Activated CD4-positive, CD25-positive, alpha-beta regulatory T cell treated with anti-CD3 and anti-CD28 coated beads, Interleukin-2, amount 50 U/mL, for 72 hours (primary cell): ENCODE results near the gene SND1.
"Not testable (repeated sequence)": the region's sequence is repeated elsewhere in the genome, so short reads cannot be mapped to it uniquely, and the experiment has no call there.

ENCODE experiments used
- DNase-seq: peaks from one replicate; pipeline ENCODE4 v3.0.0; 2021

Gene SND1

GRCh38 chr7:127809261-127809702 lies 157.3 kb downstream of the SND1 start:
- no peak for DNase-seq

GRCh38 chr7:127810113-127810512 lies 158.1 kb downstream of the SND1 start:
- DNase-seq: no peak

- DNase-seq: no peak
These were observed 159.0 kb downstream of the SND1 start for GRCh38 chr7:127810696-127811660.

- no peak for DNase-seq
These were observed 160.5 kb downstream of the SND1 start for GRCh38 chr7:127812540-127812939.

- DNase-seq: no peak
These were observed 162.1 kb downstream of the SND1 start for GRCh38 chr7:127813991-127814541.

GRCh38 chr7:127815631-127816145 lies 163.7 kb downstream of the SND1 start:
- DNase-seq: no peak

- DNase-seq: no peak
These were observed 164.6 kb downstream of the SND1 start for GRCh38 chr7:127816354-127817190.

GRCh38 chr7:127817466-127817865 lies 165.5 kb downstream of the SND1 start:
- no peak for DNase-seq

- no peak for DNase-seq
These were observed 166.3 kb downstream of the SND1 start for GRCh38 chr7:127818306-127818705.

- DNase-seq: no peak
These were observed 168.2 kb downstream of the SND1 start for GRCh38 chr7:127819975-127820731.

GRCh38 chr7:127820732-127821085 lies 168.7 kb downstream of the SND1 start:
- no peak for DNase-seq

- no peak for DNase-seq
These were observed 169.2 kb downstream of the SND1 start for GRCh38 chr7:127821146-127821545.

GRCh38 chr7:127822822-127823508 lies 171.0 kb downstream of the SND1 start:
- DNase-seq: no peak

GRCh38 chr7:127824682-127825081 lies 172.7 kb downstream of the SND1 start:
- no peak for DNase-seq

GRCh38 chr7:127828843-127829500 lies 177.0 kb downstream of the SND1 start:
- DNase-seq: no peak

GRCh38 chr7:127831318-127832219 lies 179.6 kb downstream of the SND1 start:
- no peak for DNase-seq

GRCh38 chr7:127832592-127832991 lies 180.6 kb downstream of the SND1 start:
- DNase-seq: no peak

GRCh38 chr7:127833641-127834040 lies 181.6 kb downstream of the SND1 start:
- no peak for DNase-seq

GRCh38 chr7:127835679-127836078 lies 183.7 kb downstream of the SND1 start:
- DNase-seq: no peak

- DNase-seq: not testable (repeated sequence)
These were observed 185.9 kb downstream of the SND1 start for GRCh38 chr7:127837816-127838410.
